AG09309 (cell line): Measurements from ENCODE around the gene RBM6.

Source experiments
- DNase-seq: peaks from one replicate; pipeline ENCODE4 v3.0.0-alpha.2; 2010; ENCODE audit warnings: low read depth
- H3K4me3 ChIP-seq: 2 replicates; pipeline ENCODE4 v1.5.1; 2011; ENCODE audit warnings: mild to moderate bottlenecking, low read depth, low read length, moderate library complexity; ENCODE audit not compliant: control insufficient read depth
- TF ChIP-seq, protein P1 (sequence below): IDR thresholded peaks from 2 replicates; pipeline ENCODE4 v1.5.1; 2011; ENCODE audit warnings: mild to moderate bottlenecking, low read depth, low read length, inconsistent platforms; ENCODE audit not compliant: insufficient read depth, control insufficient read depth; ENCODE audit errors: missing control alignments

The RBM6 gene

DNA sequence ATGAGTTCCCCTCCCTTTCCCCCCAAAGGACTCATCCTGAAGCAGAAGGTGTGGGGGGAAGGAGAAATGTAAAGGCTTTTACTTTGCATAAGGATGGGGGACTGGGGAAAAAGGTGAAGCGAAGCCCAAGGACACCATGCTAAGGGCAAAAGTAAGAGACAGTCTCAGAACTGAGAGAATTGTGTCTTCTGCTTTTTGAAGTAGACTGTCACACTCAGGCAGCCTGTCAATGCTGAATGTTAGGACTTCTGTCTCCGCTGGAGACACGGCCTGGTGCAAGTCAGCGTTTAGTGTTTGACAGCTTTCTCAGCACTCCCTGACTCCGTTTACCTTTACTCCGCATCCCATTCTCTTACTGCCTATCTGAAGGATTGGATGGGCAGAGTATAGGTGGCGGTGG is 162.6 kb downstream of the RBM6 start:
- H3K4me3 ChIP-seq, result no peak overlapping the region
- DNase-seq, result no peak
- TF ChIP-seq, protein P1, sequence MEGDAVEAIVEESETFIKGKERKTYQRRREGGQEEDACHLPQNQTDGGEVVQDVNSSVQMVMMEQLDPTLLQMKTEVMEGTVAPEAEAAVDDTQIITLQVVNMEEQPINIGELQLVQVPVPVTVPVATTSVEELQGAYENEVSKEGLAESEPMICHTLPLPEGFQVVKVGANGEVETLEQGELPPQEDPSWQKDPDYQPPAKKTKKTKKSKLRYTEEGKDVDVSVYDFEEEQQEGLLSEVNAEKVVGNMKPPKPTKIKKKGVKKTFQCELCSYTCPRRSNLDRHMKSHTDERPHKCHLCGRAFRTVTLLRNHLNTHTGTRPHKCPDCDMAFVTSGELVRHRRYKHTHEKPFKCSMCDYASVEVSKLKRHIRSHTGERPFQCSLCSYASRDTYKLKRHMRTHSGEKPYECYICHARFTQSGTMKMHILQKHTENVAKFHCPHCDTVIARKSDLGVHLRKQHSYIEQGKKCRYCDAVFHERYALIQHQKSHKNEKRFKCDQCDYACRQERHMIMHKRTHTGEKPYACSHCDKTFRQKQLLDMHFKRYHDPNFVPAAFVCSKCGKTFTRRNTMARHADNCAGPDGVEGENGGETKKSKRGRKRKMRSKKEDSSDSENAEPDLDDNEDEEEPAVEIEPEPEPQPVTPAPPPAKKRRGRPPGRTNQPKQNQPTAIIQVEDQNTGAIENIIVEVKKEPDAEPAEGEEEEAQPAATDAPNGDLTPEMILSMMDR, result no peak

DNA sequence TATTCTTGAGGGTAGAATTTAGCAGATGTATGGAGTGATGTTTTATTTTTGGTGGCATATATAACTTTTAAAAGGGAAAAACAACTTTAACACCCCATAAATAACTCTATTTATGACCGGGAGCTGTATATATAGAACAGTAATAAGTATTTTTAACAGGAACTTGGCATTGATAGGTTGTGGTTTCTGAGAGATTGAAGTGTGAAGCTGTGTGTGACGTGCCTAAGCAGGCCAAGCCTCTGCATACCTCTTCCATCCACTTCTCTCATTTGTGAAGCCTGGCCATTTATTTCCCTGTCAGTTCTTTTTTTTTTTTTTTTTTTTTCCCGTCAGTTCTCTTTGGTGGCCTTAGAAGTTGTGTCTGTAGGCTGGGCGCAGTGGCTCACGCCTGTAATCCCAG is 171.8 kb downstream of the RBM6 start:
- TF ChIP-seq, protein P1, result no peak
- DNase-seq, result no peak

DNA sequence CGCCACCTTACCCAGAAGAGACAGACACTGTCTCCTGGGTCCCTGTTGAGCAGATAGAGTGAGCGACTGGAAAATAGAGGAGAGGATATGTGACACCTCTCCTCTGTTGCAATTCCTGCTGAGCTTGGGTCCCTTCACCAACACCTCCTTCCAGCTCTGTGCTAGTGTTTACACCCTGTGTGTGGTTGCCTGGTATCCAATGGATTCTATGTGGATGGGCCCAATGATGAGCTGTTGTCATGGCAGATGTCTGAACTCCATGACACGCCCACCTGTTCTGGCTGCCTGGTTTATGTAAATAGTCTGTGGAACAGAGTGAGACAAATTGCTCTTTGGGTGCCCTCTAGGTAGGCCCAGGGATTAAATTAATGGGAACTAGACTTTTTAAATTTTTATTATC is 172.5 kb downstream of the RBM6 start:
- TF ChIP-seq, protein P1, result no peak
- no peak overlapping the region for H3K4me3 ChIP-seq
- no peak for DNase-seq

More for the DNA sequence above, 171.8 kb downstream of the RBM6 start:
- H3K4me3 ChIP-seq, result no peak overlapping the region

DNA sequence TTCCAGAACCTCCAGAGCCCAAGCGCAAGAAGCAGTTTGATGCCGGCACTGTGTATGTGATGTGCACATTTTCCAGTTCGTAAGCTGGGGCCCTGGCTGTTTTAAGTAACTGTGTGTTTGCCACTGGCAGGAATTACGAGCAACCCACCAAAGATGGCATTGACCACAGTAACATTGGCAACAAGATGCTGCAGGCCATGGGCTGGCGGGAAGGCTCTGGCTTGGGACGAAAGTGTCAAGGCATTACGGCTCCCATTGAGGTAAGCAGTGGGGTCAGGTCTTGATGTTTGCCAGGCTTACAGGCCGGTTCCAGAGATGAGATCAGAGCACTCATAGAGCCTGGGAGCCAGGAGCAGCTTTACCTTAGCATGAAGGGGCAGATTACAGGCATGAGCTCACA is 177.2 kb downstream of the RBM6 start:
- TF ChIP-seq, protein P1, result no peak
- no peak overlapping the region for H3K4me3 ChIP-seq
- no peak for DNase-seq

DNA sequence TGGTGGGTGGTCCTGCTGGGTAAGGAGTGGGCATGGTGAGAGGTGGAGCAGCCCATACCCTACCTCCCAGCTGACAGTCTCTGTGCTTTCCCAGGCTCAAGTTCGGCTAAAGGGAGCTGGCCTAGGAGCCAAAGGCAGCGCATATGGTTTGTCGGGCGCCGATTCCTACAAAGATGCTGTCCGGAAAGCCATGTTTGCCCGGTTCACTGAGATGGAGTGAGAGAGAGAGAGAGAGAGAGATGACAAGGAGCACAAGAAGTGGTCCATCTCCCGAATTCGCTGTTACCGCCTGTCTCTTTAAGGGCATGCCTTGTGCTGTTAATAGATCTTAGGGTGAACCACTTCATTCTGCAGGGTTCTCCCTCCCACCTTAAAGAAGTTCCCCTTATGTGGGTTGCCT is 178.3 kb downstream of the RBM6 start:
- TF ChIP-seq, protein P1, result no peak
- no peak for DNase-seq
- no peak overlapping the region for H3K4me3 ChIP-seq

DNA sequence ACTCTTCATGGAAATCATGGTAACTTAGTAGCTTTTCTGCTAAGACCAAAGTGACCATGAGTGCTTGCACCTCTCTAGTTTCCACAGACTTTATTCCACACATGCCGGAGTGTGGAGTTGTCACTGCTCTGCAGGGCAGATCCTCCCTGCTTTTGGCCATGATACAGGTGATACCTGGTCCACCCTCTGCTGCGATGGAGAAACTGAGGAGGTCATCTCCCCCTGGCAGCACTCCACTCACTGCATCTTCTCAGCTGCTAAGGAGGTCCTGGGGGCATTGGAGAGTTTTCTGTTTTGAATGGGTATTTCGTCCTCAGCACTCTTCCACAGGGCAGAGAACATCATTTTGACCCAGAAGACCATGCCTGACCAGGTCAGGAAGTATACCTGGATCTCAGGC is 179.8 kb downstream of the RBM6 start:
- DNase-seq, result no peak
- TF ChIP-seq, protein P1, result no peak

More for the DNA sequence above, 179.8 kb downstream of the RBM6 start:
- no peak overlapping the region for H3K4me3 ChIP-seq
